Measurements from ENCODE around the gene FHIT. TPM values are rescaled to one million over a fixed set of nuclear protein-coding genes. Genes with fewer than 3 reads are reported as not detected.
A peak's percentile ranks its signal among the peaks of the same experiment; 100 is the strongest.

The FHIT gene
- total RNA-seq, result 1.6 and 2.2 TPM in 2 replicates

DNA sequence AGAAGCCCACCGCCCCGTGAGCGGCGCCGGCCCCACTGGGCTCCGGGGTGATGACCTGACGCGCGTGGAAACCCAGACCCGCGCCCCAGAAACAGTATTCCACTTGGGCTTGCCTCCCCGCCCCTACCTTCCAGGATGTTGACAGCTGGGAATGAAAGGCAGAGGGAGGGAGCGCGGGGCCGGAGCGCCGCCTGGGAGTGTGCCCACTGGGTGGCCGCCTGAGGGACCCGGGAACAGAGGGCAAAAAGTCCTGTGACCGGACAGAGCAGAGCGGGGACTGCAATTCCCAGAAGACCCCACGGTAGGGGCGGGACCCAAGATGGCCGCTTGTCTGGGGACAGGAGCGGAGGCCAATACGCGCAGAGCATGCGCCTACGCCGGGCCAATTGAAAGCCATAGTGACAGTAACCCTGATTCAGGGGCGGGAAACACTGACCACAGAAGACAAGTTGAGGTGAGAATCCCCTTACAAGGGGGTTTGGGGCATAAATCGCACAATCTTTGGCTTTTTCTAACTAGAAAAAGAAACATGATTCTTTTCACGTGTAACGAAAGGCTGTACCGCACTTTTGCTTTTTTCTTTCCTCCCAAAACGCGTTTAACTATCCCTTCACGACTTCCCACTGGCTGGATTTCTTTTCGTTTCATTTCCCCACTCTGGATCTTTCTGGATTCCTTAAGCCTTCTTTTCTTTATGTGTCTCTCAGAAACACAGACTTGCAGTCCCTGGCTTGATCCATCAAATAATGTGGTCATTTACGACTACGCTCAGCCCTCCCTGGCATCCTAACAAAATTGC is at the start of gene FHIT:
Gene FHIT, minus strand, starts transcription at position 279 of the 799 bp plus-strand sequence.
- DNase-seq (ENCODE audit: low read depth), result peak; percentile 88
- TF ChIP-seq, protein P1, sequence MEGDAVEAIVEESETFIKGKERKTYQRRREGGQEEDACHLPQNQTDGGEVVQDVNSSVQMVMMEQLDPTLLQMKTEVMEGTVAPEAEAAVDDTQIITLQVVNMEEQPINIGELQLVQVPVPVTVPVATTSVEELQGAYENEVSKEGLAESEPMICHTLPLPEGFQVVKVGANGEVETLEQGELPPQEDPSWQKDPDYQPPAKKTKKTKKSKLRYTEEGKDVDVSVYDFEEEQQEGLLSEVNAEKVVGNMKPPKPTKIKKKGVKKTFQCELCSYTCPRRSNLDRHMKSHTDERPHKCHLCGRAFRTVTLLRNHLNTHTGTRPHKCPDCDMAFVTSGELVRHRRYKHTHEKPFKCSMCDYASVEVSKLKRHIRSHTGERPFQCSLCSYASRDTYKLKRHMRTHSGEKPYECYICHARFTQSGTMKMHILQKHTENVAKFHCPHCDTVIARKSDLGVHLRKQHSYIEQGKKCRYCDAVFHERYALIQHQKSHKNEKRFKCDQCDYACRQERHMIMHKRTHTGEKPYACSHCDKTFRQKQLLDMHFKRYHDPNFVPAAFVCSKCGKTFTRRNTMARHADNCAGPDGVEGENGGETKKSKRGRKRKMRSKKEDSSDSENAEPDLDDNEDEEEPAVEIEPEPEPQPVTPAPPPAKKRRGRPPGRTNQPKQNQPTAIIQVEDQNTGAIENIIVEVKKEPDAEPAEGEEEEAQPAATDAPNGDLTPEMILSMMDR (IDR thresholded peaks at IDR 0.05; ENCODE audit: insufficient read depth, low read depth, low read length), result no peak
- peak within 1 kb of the TSS; percentile 70 for H3K4me3 ChIP-seq (ENCODE audit: low read depth, low read length)

DNA sequence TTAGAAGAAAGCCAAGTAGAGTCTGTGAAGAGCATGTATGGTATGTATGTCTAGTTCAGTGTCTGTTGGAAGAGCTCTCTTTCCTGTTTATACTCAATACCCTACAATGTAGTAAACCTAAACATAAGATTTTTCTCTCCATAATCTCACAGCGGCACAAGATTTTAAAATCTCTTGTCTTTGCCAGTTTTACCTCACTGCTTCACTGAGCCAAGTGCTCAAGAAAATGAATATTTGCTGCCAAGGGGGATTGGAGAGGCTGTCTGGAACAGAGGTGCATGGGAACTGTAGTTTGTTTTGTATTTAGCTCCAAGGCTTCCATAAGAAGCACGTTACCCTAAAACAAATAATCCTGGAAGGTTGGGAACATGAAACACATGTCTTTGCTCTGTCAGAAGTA is 49.5 kb upstream of the FHIT start:
- TF ChIP-seq, protein P1 (IDR thresholded peaks at IDR 0.05; ENCODE audit: insufficient read depth, low read depth, low read length), result no peak
- no peak for DNase-seq (ENCODE audit: low read depth)
- H3K4me3 ChIP-seq (ENCODE audit: low read depth, low read length), result no peak overlapping the region

DNA sequence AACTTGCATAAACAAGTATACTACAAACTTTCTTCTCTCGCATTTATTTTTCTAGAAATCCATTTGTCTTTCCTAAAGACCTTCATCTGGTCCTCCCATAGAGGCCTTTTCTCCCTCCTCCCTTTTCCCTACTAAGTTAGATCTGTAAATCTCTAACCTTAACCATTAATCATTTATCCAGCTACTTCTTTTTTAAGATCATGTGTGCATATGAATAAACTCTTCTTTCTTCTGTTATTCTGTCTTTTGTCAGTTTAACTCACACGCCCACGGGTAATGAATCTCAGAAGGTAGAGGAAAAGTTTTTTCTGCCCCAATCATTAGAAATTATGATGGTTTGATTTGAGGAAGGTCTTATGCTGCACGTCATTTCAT is 48.7 kb upstream of the FHIT start:
- H3K4me3 ChIP-seq (ENCODE audit: low read depth, low read length), result no peak overlapping the region
- no peak for DNase-seq (ENCODE audit: low read depth)
- TF ChIP-seq, protein P1 (IDR thresholded peaks at IDR 0.05; ENCODE audit: insufficient read depth, low read depth, low read length), result no peak

DNA sequence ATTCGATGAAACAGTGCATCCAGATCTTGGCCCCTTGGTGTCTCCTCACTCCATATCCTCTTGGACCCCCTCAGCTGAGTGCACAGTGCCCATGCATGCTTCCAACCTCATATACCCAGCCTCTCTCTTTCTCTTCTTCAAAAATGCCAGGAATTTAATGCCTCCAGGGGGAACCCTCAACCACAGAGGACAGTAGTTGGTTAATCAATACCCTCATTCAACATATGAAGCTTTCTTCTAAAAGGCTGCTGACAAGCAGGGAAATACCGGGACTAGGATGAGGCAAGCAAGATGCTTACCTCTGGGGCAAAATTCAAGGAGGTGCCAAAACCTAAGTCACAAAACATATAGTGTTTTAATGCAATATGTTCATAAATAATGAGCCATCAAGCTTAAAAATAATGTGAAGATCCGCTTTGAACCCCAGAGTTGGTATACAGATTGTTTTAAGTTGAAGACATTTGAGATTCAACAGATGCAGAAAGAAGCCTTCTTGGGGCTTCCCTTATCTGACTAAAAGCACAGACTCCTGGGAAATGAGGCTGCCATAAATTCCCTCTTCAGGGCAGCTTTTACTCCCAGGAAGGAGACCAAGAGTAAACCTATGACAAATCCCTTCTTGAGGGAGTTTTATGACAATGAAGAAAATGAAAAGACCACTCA is 48.2 kb upstream of the FHIT start:
- TF ChIP-seq, protein P1 (IDR thresholded peaks at IDR 0.05; ENCODE audit: insufficient read depth, low read depth, low read length), result no peak
- no peak overlapping the region for H3K4me3 ChIP-seq (ENCODE audit: low read depth, low read length)
- DNase-seq (ENCODE audit: low read depth), result no peak

DNA sequence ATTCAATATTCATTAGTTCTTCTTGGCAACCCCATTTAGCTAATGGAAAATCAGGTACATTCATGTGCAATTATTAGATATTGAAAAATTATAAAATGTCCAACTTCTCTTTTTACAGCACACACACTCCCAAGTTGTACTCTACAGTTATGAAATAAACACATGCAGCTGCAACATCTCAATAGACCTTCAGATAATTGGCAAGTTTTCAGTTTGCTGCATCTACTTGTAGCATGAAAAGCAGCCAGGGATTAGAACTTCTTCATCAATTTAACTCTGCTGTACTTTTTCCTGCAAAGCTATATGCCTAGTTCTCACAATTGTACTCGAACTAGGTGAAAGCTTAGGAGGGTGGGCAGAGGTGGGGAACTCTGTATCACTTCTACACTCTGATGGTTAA is 46.6 kb upstream of the FHIT start:
- no peak for DNase-seq (ENCODE audit: low read depth)
- TF ChIP-seq, protein P1 (IDR thresholded peaks at IDR 0.05; ENCODE audit: insufficient read depth, low read depth, low read length), result no peak
- H3K4me3 ChIP-seq (ENCODE audit: low read depth, low read length), result no peak overlapping the region

DNA sequence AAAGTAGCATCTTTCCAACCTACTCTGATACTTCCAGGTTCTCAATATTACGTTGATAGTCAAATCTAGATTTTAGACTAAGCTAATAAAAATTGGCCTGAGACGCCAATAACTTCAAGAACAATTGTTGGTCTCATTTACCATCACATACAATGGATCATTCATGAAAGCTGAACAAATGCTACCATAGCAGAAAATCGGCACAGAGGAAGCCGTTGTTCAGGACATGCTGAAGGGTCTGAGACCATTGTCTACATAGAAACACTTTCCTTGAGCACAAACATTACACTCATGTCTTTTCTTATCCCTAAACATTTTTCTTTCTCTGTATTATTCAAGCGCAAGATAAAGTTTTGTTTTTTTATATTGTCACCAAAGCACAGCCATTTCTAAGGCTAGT is 37.2 kb upstream of the FHIT start:
- H3K4me3 ChIP-seq (ENCODE audit: low read depth, low read length), result no peak overlapping the region
- TF ChIP-seq, protein P1 (IDR thresholded peaks at IDR 0.05; ENCODE audit: insufficient read depth, low read depth, low read length), result no peak
- DNase-seq (ENCODE audit: low read depth), result no peak

Measured in fibroblast of villous mesenchyme (primary cell).